ENCODE measurements around the gene SPTBN1.

DNA sequence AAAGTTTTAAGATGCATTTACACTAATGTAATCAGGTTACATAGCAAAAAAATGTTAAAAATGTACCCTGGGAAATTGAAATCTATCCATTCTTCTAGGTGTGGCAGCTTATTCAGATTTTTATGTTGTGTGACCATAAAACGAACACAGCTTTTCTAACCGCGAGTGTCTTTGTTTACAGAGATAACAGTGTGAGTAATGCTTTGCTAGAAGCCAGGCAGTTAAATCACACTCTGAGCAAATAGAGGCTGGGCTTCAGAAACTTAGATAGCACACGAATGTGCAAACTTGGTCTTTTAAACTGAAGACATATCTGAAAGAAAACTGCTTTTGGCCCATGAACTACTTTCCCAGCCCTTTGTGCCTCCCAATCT is 116.1 kb downstream of the SPTBN1 start:
- TF ChIP-seq, protein P1, sequence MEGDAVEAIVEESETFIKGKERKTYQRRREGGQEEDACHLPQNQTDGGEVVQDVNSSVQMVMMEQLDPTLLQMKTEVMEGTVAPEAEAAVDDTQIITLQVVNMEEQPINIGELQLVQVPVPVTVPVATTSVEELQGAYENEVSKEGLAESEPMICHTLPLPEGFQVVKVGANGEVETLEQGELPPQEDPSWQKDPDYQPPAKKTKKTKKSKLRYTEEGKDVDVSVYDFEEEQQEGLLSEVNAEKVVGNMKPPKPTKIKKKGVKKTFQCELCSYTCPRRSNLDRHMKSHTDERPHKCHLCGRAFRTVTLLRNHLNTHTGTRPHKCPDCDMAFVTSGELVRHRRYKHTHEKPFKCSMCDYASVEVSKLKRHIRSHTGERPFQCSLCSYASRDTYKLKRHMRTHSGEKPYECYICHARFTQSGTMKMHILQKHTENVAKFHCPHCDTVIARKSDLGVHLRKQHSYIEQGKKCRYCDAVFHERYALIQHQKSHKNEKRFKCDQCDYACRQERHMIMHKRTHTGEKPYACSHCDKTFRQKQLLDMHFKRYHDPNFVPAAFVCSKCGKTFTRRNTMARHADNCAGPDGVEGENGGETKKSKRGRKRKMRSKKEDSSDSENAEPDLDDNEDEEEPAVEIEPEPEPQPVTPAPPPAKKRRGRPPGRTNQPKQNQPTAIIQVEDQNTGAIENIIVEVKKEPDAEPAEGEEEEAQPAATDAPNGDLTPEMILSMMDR (IDR thresholded peaks at IDR 0.05) = no peak
- no peak for TF ChIP-seq POLR2A (IDR thresholded peaks at IDR 0.05)
